Activated CD4-positive, alpha-beta T cell treated with anti-CD3 and anti-CD28 coated beads, Interleukin-2, amount 10 ng/mL, durations not matched to agents 7 days and 5 days (primary cell): Measurements from ENCODE around the gene VSTM2B. TPM values are rescaled to one million over a fixed set of nuclear protein-coding genes. Genes with fewer than 3 reads are reported as not detected.

ENCODE experiments used
- CTCF ChIA-PET: fragments of 350-600 bp; sonication (Branson Sonifier 250); formaldehyde crosslinking; loops from one replicate; lab custom pipeline; 2021; ENCODE audit warnings: antibody characterized with exemption; lab: Charles Lee
- POLR2A ChIA-PET: fragments of 350-600 bp; sonication (Branson Sonifier 250); formaldehyde crosslinking; loops from one replicate; lab custom pipeline; 2021; ENCODE audit warnings: antibody characterized with exemption; lab: Charles Lee
- DNase-seq: peaks from one replicate; pipeline ENCODE4 v3.0.0-alpha.2; 2020
- H3K27ac Mint-ChIP-seq: one replicate; pipeline ENCODE4 v1.8.0; 2021; ENCODE audit warnings: mild to moderate bottlenecking, moderate library complexity, mixed read lengths
- H3K27me3 Mint-ChIP-seq: one replicate; pipeline ENCODE4 v1.8.0; 2021; ENCODE audit warnings: mixed read lengths
- H3K36me3 Mint-ChIP-seq: one replicate; pipeline ENCODE4 v1.8.0; 2021; ENCODE audit warnings: low read depth, mixed read lengths
- H3K4me1 Mint-ChIP-seq: one replicate; pipeline ENCODE4 v1.8.0; 2021; ENCODE audit warnings: mixed read lengths
- H3K4me3 Mint-ChIP-seq: one replicate; pipeline ENCODE4 v1.8.0; 2021; ENCODE audit warnings: mild to moderate bottlenecking, moderate library complexity, mixed read lengths
- H3K9me3 Mint-ChIP-seq: one replicate; pipeline ENCODE4 v1.8.0; 2021; ENCODE audit warnings: mixed read lengths
- total RNA-seq, 2 experiments: library from RNA; stranded (reverse); gene quantifications; one replicate each; pipeline ENCODE4 v1.2.3, GENCODE V29; 2021

VSTM2B gene
- total RNA-seq, result not detected

DNA sequence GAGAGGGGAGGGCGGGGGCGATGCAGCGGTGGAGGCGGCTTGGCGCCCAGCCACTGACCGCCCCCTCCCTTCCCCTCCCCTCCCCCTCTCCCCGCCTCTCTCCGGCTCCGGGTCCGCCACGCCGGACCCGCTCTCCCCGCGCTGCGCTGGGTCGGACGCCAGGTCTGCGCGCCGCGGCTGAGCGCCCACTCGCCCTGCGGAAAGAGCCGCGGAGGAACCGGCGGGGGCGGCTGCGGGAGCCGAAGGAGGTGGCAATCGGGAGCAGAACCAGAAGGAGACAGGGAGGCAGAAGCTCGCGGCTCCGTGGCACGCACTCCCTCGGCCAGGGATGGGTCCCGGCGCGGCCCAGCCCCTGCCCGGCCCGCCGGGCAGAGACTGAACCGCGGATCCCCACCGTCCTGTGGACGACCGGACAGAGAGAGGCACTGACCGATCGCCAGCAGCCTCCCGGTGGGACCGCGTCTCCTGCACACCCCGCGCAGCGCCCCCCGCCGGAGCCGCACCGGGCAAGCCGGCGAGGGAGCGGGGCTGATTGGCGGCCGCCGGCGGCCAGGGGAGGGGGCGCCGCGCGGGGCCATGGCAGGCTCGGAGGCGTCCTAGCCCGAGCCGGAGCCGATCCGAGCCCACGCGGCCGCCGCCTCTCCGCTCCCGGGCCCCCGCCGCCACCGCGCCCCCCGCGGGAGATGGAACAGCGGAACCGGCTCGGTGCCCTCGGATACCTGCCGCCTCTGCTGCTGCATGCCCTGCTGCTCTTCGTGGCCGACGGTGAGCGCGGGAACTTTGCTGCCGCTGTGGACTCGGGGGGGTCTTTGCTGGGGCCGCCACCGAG, at the start of gene VSTM2B:
Gene VSTM2B (plus strand): TSS at position 94 of the 829 bp plus-strand sequence. CDS start 590 bp downstream, at position 684.
- no peaks in the 10 kb centered on the region for H3K36me3 Mint-ChIP-seq
- ChIA-PET CTCF (interaction anchor here (2.8 kb wide), 1 partner anchor 11 kb away, joined by 11 read pairs; no protein-coding TSS in a partner anchor), POLR2A (no interaction called here)
- no peaks in the 10 kb centered on the region for H3K9me3 Mint-ChIP-seq
- DNase-seq, result no peak
- H3K27me3 Mint-ChIP-seq, result peaks cover 63% of the 10 kb centered on the region
- H3K4me3 Mint-ChIP-seq, result no peak within 1 kb of the TSS
- H3K27ac Mint-ChIP-seq, result no peak within 1 kb of the TSS
- peaks cover 25% of the 10 kb centered on the region for H3K4me1 Mint-ChIP-seq

DNA sequence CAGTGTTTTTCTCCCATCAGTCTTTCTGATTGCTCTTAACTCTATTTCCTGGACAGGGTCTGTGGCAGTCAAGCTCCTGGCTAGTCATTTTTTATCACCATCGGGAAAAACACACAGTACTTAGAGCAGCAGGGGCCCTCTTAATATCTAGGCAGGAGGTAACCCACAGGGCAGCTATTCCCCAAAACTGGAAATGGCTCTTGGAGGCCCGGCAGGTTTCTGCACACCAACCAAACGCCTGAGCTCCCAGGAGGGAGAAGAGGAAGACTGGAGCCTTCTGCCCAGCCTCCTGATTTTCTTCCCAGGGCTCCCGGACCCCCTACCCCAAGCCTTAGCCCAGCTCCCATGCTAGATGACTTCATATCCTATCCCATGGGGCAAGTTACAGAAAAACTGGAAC, 49.3 kb upstream of the VSTM2B start:
- ChIA-PET POLR2A (no interaction called here), CTCF (no interaction called here)
- Mint-ChIP-seq H3K27me3 (peaks cover 14% of the 10 kb centered on the region), H3K36me3 (no peaks in the 10 kb centered on the region), H3K9me3 (peaks cover 14% of the 10 kb centered on the region), H3K27ac (no peak overlapping the region), H3K4me1 (no peaks in the 10 kb centered on the region), H3K4me3 (no peak overlapping the region)
- DNase-seq, result no peak

DNA sequence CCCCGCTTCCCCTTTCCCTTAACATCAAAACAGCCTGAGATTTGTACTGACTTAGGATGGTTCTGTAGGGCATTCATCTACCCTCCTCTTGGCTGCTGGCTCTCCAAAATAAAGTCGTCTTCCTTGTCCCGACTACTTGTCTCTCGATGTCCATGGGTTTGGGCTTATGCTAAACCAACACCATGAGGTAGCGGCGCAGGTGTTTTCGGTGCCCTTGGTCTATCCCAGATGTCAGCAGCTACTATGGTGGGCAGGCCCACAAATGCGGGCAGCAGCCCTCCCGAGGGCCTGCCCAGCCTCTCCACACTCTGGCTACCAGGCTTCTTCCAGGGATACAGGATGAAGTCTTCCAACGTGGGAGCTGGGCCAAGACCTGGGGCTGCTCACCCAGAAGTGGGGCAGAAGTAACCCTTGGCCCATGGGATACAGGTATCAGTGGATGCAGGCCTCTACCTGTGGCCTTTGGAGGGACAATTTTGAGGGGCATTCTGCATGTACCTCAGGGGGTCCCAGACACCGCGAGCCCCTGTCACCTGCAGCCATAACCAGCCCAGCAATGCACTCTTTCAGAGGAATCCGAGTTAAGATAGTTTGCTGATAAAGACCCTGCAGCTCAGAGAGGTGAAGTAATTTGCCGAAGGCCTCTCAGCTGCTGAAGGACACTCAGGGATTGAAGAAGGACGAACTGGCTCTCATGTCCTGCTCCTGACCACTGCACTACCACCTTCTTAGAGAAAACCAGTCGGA, 47.8 kb upstream of the VSTM2B start:
- H3K27me3 Mint-ChIP-seq, result peaks cover 9% of the 10 kb centered on the region
- no peak for DNase-seq
- no peak overlapping the region for H3K4me3 Mint-ChIP-seq
- POLR2A ChIA-PET, result no interaction called here
- H3K9me3 Mint-ChIP-seq, result peaks cover 19% of the 10 kb centered on the region
- no peak overlapping the region for H3K27ac Mint-ChIP-seq
- CTCF ChIA-PET, result no interaction called here
- no peaks in the 10 kb centered on the region for H3K36me3 Mint-ChIP-seq
- H3K4me1 Mint-ChIP-seq, result no peaks in the 10 kb centered on the region

GRCh38 chr19:29478578-29479565, 46.9 kb upstream of the VSTM2B start:
- DNase-seq, result no peak
- ChIA-PET POLR2A (no interaction called here), CTCF (interaction anchor here (0.5 to 0.6 kb wide), 2 partner anchors 157 to 220 kb away, joined by 3 read pairs; no protein-coding TSS in a partner anchor)
- Mint-ChIP-seq H3K36me3 (no peaks in the 10 kb centered on the region), H3K4me1 (no peaks in the 10 kb centered on the region), H3K9me3 (peaks cover 19% of the 10 kb centered on the region), H3K4me3 (no peak overlapping the region), H3K27me3 (peaks cover 4% of the 10 kb centered on the region), H3K27ac (no peak overlapping the region)

DNA sequence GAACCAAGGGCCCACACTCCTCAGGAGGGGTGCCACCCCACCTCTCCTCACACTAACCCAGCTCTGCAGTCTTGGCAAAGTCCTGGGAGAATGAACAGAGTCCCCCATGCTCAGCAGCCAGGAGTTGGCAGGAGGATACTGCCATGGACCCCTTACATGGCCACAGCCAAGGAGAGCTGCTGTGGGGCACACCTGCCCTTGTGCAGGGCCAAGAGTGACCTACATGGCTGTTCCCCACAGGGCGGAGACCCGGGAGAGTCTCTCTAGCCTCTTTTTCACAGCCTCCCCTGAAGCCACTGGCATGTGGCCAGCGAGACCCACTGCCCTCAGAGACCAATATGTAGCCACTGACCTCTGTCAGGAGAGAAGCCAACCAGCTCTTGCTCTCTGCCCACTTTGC, 45.9 kb upstream of the VSTM2B start:
- Mint-ChIP-seq H3K27me3 (peaks cover 2% of the 10 kb centered on the region), H3K4me3 (no peak overlapping the region), H3K4me1 (no peaks in the 10 kb centered on the region), H3K9me3 (peaks cover 19% of the 10 kb centered on the region), H3K27ac (no peak overlapping the region), H3K36me3 (no peaks in the 10 kb centered on the region)
- ChIA-PET POLR2A (no interaction called here), CTCF (interaction anchor here (1.2 kb wide), 1 partner anchor 9 kb away, joined by 3 read pairs; no protein-coding TSS in a partner anchor)
- no peak for DNase-seq

- CTCF ChIA-PET, result interaction anchor here (1.2 kb wide), 1 partner anchor 9 kb away, joined by 3 read pairs; no protein-coding TSS in a partner anchor
- no peak for DNase-seq
These were observed 45.3 kb upstream of the VSTM2B start for GRCh38 chr19:29480507-29480906.

DNA sequence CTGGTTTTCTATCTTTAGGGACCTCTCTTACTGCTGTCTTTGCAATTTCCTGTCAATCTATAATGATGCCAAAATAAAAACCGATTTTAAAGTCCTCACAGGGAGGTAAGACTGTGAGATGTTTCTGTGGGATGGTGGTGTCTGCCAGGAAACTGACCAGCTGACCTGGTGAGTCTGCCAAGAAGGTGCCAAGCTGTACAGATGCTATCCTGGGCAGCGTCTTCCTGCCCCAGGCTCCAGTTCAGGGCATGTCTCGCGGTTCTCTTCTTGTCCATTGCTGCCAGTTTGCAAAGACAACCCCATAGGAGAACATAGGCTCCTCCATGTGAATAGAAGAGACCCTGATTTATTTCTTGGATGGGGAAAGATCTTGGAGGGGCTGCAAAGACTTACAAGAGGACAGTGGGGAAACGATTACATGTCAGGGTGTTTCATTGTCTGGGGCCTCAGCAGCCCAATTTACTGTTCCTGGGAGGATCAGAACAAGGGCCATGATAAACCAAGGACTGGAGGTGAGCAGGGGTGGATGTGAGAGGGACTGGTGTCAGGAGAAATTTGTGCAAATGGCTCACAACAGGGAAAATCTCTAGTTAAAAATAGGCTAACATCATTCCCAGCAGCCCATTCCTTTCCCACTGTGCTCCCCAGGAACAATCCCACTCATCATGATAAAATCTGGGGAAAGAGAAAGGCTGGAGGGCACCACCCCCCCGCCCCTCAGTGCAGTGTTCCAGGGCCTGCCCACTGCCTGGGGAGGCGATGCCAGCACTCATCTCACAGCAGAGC, 42.7 kb upstream of the VSTM2B start:
- no peak for DNase-seq

More at GRCh38 chr19:29480507-29480906, 45.3 kb upstream of the VSTM2B start:
- no peak overlapping the region for H3K27ac Mint-ChIP-seq
- H3K36me3 Mint-ChIP-seq, result no peaks in the 10 kb centered on the region
- H3K27me3 Mint-ChIP-seq, result no peaks in the 10 kb centered on the region
- no peaks in the 10 kb centered on the region for H3K4me1 Mint-ChIP-seq
- H3K4me3 Mint-ChIP-seq, result no peak overlapping the region
- H3K9me3 Mint-ChIP-seq, result peaks cover 19% of the 10 kb centered on the region
- POLR2A ChIA-PET, result no interaction called here

DNA sequence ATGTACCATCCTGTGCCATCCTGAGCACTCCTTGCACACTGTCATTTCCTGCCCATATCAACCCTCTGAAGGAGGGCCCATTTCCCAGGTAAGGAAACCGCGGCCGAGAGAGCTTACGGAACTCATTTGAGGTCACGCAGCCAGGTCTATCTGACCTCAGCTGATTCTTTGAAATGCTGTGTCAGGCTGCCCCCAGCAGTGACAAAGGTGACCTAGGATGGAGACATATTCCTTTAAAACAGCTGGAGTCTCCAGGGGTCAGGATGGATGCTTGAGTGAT, 42.2 kb upstream of the VSTM2B start:
- POLR2A ChIA-PET, result no interaction called here

More for the DNA sequence above, 42.7 kb upstream of the VSTM2B start:
- Mint-ChIP-seq H3K4me3 (no peak overlapping the region), H3K9me3 (peaks cover 19% of the 10 kb centered on the region), H3K4me1 (no peaks in the 10 kb centered on the region), H3K27ac (peak overlapping the region; percentile 21), H3K27me3 (no peaks in the 10 kb centered on the region), H3K36me3 (no peaks in the 10 kb centered on the region)
- ChIA-PET POLR2A (no interaction called here), CTCF (no interaction called here)

DNA sequence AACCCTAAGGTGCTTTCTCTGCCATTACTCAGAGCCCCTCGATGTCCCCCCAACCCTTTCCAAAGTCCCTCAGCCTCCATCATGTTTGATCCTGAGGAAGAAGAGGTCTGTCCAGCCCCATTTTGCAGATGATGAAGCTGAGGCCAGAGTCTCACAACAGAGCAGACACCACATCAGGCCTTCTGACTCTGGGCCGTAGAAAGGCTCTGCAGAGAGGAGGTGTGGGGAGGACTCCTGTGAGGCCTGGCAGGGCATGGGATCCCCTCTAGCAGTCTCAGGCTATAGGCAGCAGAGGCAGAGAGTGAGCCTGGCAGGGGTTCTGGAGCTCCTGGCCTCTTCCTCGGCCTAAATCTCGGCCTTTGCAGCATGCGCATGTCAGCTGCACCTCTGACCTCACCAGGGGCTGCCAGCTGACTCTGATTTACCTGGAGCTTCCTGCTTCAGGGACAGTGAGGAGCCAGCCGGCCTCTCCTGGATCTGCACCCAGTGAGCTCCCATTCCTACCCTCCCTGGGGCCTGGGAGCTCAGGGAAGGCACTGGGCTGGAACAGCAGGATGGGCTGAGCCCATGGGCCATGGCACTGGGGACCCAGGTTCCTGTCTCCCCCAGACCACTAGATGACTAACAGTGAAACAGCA, 41.7 kb upstream of the VSTM2B start:
- Mint-ChIP-seq H3K27ac (no peak overlapping the region), H3K36me3 (no peaks in the 10 kb centered on the region), H3K9me3 (peaks cover 19% of the 10 kb centered on the region), H3K4me1 (no peaks in the 10 kb centered on the region), H3K27me3 (no peaks in the 10 kb centered on the region), H3K4me3 (no peak overlapping the region)
- ChIA-PET POLR2A (no interaction called here), CTCF (no interaction called here)
- DNase-seq, result no peak

More for the DNA sequence above, 42.2 kb upstream of the VSTM2B start:
- H3K4me3 Mint-ChIP-seq, result no peak overlapping the region
- H3K9me3 Mint-ChIP-seq, result peaks cover 19% of the 10 kb centered on the region
- CTCF ChIA-PET, result no interaction called here
- no peaks in the 10 kb centered on the region for H3K4me1 Mint-ChIP-seq
- no peak overlapping the region for H3K27ac Mint-ChIP-seq
- no peak for DNase-seq
- no peaks in the 10 kb centered on the region for H3K27me3 Mint-ChIP-seq
- no peaks in the 10 kb centered on the region for H3K36me3 Mint-ChIP-seq

DNA sequence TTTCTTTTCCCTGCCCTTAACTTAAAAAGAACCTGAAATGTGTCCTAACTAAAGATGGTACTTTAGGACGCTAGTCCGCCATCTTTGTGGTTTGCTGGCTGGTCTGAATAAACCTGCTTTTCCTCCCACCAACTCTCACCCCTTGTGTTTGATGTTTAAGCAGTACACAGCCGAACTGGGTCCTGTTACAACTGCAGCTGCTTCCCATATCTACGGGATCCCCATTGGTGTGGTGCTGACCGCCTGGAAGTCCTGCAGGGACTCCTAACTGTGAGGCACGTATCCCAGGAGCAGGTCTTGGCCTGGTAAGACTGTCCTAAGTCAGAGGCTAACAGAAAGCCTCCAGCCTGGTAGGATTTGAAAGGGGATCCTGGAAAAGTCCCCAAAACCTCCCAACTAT, 40.9 kb upstream of the VSTM2B start:
- Mint-ChIP-seq H3K4me3 (no peak overlapping the region), H3K27ac (no peak overlapping the region), H3K9me3 (peaks cover 19% of the 10 kb centered on the region), H3K36me3 (no peaks in the 10 kb centered on the region), H3K4me1 (no peaks in the 10 kb centered on the region), H3K27me3 (no peaks in the 10 kb centered on the region)
- POLR2A ChIA-PET, result no interaction called here
- CTCF ChIA-PET, result no interaction called here
- no peak for DNase-seq

DNA sequence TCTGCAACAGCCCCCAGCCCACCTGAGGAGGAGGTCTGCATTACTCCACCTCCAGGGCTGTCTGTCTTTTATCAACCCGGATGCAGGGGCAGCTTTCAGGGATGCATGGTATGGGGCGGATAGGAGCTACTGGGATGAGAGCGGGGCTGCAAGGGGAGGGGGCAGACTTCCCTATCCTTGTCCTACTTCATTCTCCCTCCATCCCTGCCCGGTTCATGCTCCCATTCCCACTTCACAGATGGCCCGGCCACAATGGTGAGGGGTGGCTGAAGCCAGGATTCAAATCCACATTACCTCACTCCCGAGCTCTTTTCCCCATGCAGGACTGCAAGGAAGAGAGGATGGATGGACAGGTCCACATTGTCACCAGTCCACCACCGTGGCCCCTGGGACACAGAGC, 40.5 kb upstream of the VSTM2B start:
- CTCF ChIA-PET, result no interaction called here

More for the DNA sequence above, 40.5 kb upstream of the VSTM2B start:
- Mint-ChIP-seq H3K36me3 (no peaks in the 10 kb centered on the region), H3K4me3 (no peak overlapping the region), H3K27me3 (no peaks in the 10 kb centered on the region), H3K4me1 (no peaks in the 10 kb centered on the region), H3K27ac (no peak overlapping the region), H3K9me3 (peaks cover 17% of the 10 kb centered on the region)
- POLR2A ChIA-PET, result no interaction called here
- no peak for DNase-seq
